Activated naive CD8-positive, alpha-beta T cell treated with anti-CD3 and anti-CD28 coated beads, Interleukin-2, amount 10 ng/mL, durations not matched to agents 7 days and 5 days (primary cell): ENCODE data around the gene TGDS. TPM values are rescaled to one million over a fixed set of nuclear protein-coding genes. Genes with fewer than 3 reads are reported as not detected.
A peak's percentile ranks its signal among the peaks of the same experiment; 100 is the strongest.

Experiments
- ATAC-seq: fragments of 150-1000 bp; cut with Tn5 transposase; one replicate; pipeline ENCODE4 v1.10.0; 2021; ENCODE audit warnings: low read depth, moderate library complexity
- POLR2A ChIA-PET: fragments of 350-600 bp; sonication (Branson Sonifier 250); formaldehyde crosslinking; loops from one replicate; lab custom pipeline; 2021; ENCODE audit warnings: antibody characterized with exemption; lab: Charles Lee
- DNase-seq: peaks from one replicate; pipeline ENCODE4 v3.0.0; 2021
- H3K27ac Mint-ChIP-seq: one replicate; pipeline ENCODE4 v1.8.0; 2022; ENCODE audit warnings: mild to moderate bottlenecking, mixed read lengths
- H3K27me3 Mint-ChIP-seq: one replicate; pipeline ENCODE4 v1.8.0; 2022; ENCODE audit warnings: mild to moderate bottlenecking, moderate library complexity, mixed read lengths
- H3K36me3 Mint-ChIP-seq: one replicate; pipeline ENCODE4 v1.8.0; 2021; ENCODE audit warnings: mild to moderate bottlenecking, mixed read lengths
- H3K4me1 Mint-ChIP-seq: one replicate; pipeline ENCODE4 v1.8.0; 2021; ENCODE audit warnings: mixed read lengths
- H3K4me3 Mint-ChIP-seq: one replicate; pipeline ENCODE4 v1.8.0; 2022; ENCODE audit warnings: mild to moderate bottlenecking, moderate library complexity, mixed read lengths
- H3K9me3 Mint-ChIP-seq: one replicate; pipeline ENCODE4 v1.8.0; 2021; ENCODE audit warnings: mixed read lengths
- total RNA-seq, 2 experiments: library from RNA; stranded (reverse); gene quantifications; one replicate each; pipeline ENCODE4 v1.2.3, GENCODE V29; 2021

Gene TGDS
- total RNA-seq, 2 experiments from 2014 or later: 18.3 to 19.6 TPM

- POLR2A ChIA-PET: no interaction called here
- Mint-ChIP-seq H3K9me3 (no peaks in the 10 kb centered on the region), H3K4me1 (peaks cover 16% of the 10 kb centered on the region), H3K27me3 (no peaks in the 10 kb centered on the region), H3K27ac (no peak overlapping the region), H3K36me3 (peaks cover 40% of the 10 kb centered on the region), H3K4me3 (no peak overlapping the region)
- no peak for DNase-seq
- ATAC-seq: no peak
Measured at GRCh38 chr13:94588541-94588940, 7.4 kb downstream of the TGDS start.

- H3K27ac Mint-ChIP-seq: no peak overlapping the region
- DNase-seq (no peak), ATAC-seq (no peak)
- peaks cover 49% of the 10 kb centered on the region for H3K36me3 Mint-ChIP-seq
- H3K27me3 Mint-ChIP-seq: no peaks in the 10 kb centered on the region
- H3K4me3 Mint-ChIP-seq: no peak overlapping the region
- POLR2A ChIA-PET: interaction anchor here (0.7 kb wide), 3 partner anchors 10 to 50 kb away, joined by 3 to 6 read pairs (median 3); partner anchors contain the start of gene GPR180
- no peaks in the 10 kb centered on the region for H3K9me3 Mint-ChIP-seq
- H3K4me1 Mint-ChIP-seq: peaks cover 12% of the 10 kb centered on the region
Measured at GRCh38 chr13:94586371-94586770, 9.6 kb downstream of the TGDS start.

- POLR2A ChIA-PET: interaction anchor here (0.7 kb wide), 1 partner anchor 50 kb away, joined by 6 read pairs; no protein-coding TSS in a partner anchor
- peaks cover 50% of the 10 kb centered on the region for H3K36me3 Mint-ChIP-seq
Measured at GRCh38 chr13:94585543-94586101, 10.3 kb downstream of the TGDS start.

GRCh38 chr13:94583926-94584325 lies 12.0 kb downstream of the TGDS start:
- DNase-seq (no peak), ATAC-seq (no peak)
- POLR2A ChIA-PET: no interaction called here
- Mint-ChIP-seq H3K27ac (no peak overlapping the region), H3K36me3 (peaks cover 43% of the 10 kb centered on the region), H3K4me3 (no peak overlapping the region), H3K27me3 (no peaks in the 10 kb centered on the region), H3K9me3 (no peaks in the 10 kb centered on the region), H3K4me1 (peaks cover 8% of the 10 kb centered on the region)

More at GRCh38 chr13:94585543-94586101, 10.3 kb downstream of the TGDS start:
- Mint-ChIP-seq H3K4me3 (no peak overlapping the region), H3K9me3 (no peaks in the 10 kb centered on the region), H3K27me3 (no peaks in the 10 kb centered on the region), H3K4me1 (peaks cover 11% of the 10 kb centered on the region), H3K27ac (no peak overlapping the region)
- DNase-seq: no peak
- ATAC-seq: no peak

- H3K4me3 Mint-ChIP-seq: no peak overlapping the region
- H3K36me3 Mint-ChIP-seq: peaks cover 30% of the 10 kb centered on the region
Measured at GRCh38 chr13:94579063-94579462, 16.9 kb downstream of the TGDS start.

GRCh38 chr13:94569615-94570014 lies 26.3 kb downstream of the TGDS start:
- Mint-ChIP-seq H3K27ac (no peak overlapping the region), H3K27me3 (no peaks in the 10 kb centered on the region), H3K4me3 (no peak overlapping the region), H3K9me3 (no peaks in the 10 kb centered on the region), H3K36me3 (peaks cover 50% of the 10 kb centered on the region), H3K4me1 (no peaks in the 10 kb centered on the region)
- POLR2A ChIA-PET: no interaction called here
- no peak for DNase-seq
- no peak for ATAC-seq

More at GRCh38 chr13:94579063-94579462, 16.9 kb downstream of the TGDS start:
- H3K4me1 Mint-ChIP-seq: no peaks in the 10 kb centered on the region
- no peak overlapping the region for H3K27ac Mint-ChIP-seq
- ATAC-seq (no peak), DNase-seq (no peak)
- no peaks in the 10 kb centered on the region for H3K27me3 Mint-ChIP-seq
- no peaks in the 10 kb centered on the region for H3K9me3 Mint-ChIP-seq
- POLR2A ChIA-PET: no interaction called here

GRCh38 chr13:94568443-94568842 lies 27.5 kb downstream of the TGDS start:
- ATAC-seq (no peak), DNase-seq (no peak)
- Mint-ChIP-seq H3K27ac (no peak overlapping the region), H3K4me3 (no peak overlapping the region), H3K9me3 (no peaks in the 10 kb centered on the region), H3K27me3 (no peaks in the 10 kb centered on the region), H3K36me3 (peaks cover 42% of the 10 kb centered on the region), H3K4me1 (no peaks in the 10 kb centered on the region)
- POLR2A ChIA-PET: no interaction called here

GRCh38 chr13:94567581-94567980 lies 28.4 kb downstream of the TGDS start:
- POLR2A ChIA-PET: interaction anchor here (1.1 kb wide), 1 partner anchor 28 kb away, joined by 3 read pairs; the partner anchor contains the start of gene TGDS
- H3K27me3 Mint-ChIP-seq: no peaks in the 10 kb centered on the region
- DNase-seq (no peak), ATAC-seq (no peak)
- no peak overlapping the region for H3K27ac Mint-ChIP-seq
- H3K36me3 Mint-ChIP-seq: peaks cover 40% of the 10 kb centered on the region
- no peaks in the 10 kb centered on the region for H3K4me1 Mint-ChIP-seq
- no peak overlapping the region for H3K4me3 Mint-ChIP-seq
- H3K9me3 Mint-ChIP-seq: no peaks in the 10 kb centered on the region

GRCh38 chr13:94561126-94561525 lies 34.8 kb downstream of the TGDS start:
- no peak for DNase-seq
- Mint-ChIP-seq H3K36me3 (peaks cover 14% of the 10 kb centered on the region), H3K4me3 (no peak overlapping the region), H3K9me3 (no peaks in the 10 kb centered on the region), H3K27ac (no peak overlapping the region), H3K27me3 (no peaks in the 10 kb centered on the region), H3K4me1 (peaks cover 22% of the 10 kb centered on the region)
- no peak for ATAC-seq
- POLR2A ChIA-PET: interaction anchor here (1.2 kb wide), 1 partner anchor 35 kb away, joined by 3 read pairs; the partner anchor contains the start of gene TGDS

GRCh38 chr13:94560116-94560515 lies 35.8 kb downstream of the TGDS start:
- Mint-ChIP-seq H3K4me1 (peaks cover 22% of the 10 kb centered on the region), H3K27ac (no peak overlapping the region)

GRCh38 chr13:94559222-94559795 lies 36.6 kb downstream of the TGDS start:
- Mint-ChIP-seq H3K36me3 (peaks cover 14% of the 10 kb centered on the region), H3K27me3 (no peaks in the 10 kb centered on the region), H3K27ac (peak overlapping the region; percentile 81), H3K4me1 (peaks cover 22% of the 10 kb centered on the region), H3K9me3 (no peaks in the 10 kb centered on the region), H3K4me3 (peak overlapping the region; percentile 78)
- DNase-seq: no peak
- ATAC-seq: no peak
- POLR2A ChIA-PET: interaction anchor here (0.5 kb wide), 1 partner anchor 43 kb away, joined by 4 read pairs; no protein-coding TSS in a partner anchor

More at GRCh38 chr13:94560116-94560515, 35.8 kb downstream of the TGDS start:
- Mint-ChIP-seq H3K36me3 (peaks cover 14% of the 10 kb centered on the region), H3K27me3 (no peaks in the 10 kb centered on the region), H3K9me3 (no peaks in the 10 kb centered on the region), H3K4me3 (no peak overlapping the region)
- DNase-seq (no peak), ATAC-seq (no peak)
- POLR2A ChIA-PET: interaction anchor here (0.5 to 1.2 kb wide), 2 partner anchors 36 to 42 kb away, joined by 3 to 4 read pairs; partner anchors contain the start of gene TGDS

GRCh38 chr13:94558716-94559115 lies 37.2 kb downstream of the TGDS start:
- peaks cover 22% of the 10 kb centered on the region for H3K4me1 Mint-ChIP-seq
- H3K27me3 Mint-ChIP-seq: no peaks in the 10 kb centered on the region
- peak overlapping the region; percentile 81 for H3K27ac Mint-ChIP-seq
- H3K36me3 Mint-ChIP-seq: peaks cover 14% of the 10 kb centered on the region
- H3K9me3 Mint-ChIP-seq: no peaks in the 10 kb centered on the region
- peak overlapping the region; percentile 78 for H3K4me3 Mint-ChIP-seq
- DNase-seq: peak; percentile 41
- ATAC-seq: peak; percentile 96
- POLR2A ChIA-PET: no interaction called here

GRCh38 chr13:94557684-94558235 lies 38.2 kb downstream of the TGDS start:
- H3K4me3 Mint-ChIP-seq: no peak overlapping the region
- H3K4me1 Mint-ChIP-seq: peaks cover 22% of the 10 kb centered on the region
- ATAC-seq (no peak), DNase-seq (no peak)
- no peaks in the 10 kb centered on the region for H3K27me3 Mint-ChIP-seq
- H3K36me3 Mint-ChIP-seq: peaks cover 10% of the 10 kb centered on the region
- POLR2A ChIA-PET: no interaction called here
- peak overlapping the region; percentile 81 for H3K27ac Mint-ChIP-seq
- no peaks in the 10 kb centered on the region for H3K9me3 Mint-ChIP-seq
